GM12878 (cell line): Measurements from ENCODE around the gene HNRNPAB. TPM values are rescaled to one million over a fixed set of nuclear protein-coding genes. Genes with fewer than 3 reads are reported as not detected.

ENCODE experiments used
- CHD1 ChIP-seq: IDR thresholded peaks from 2 replicates; pipeline ENCODE4 v1.6.1; 2012; ENCODE audit warnings: low read depth, low read length, improper control_type of control experiment
- CUX1 ChIP-seq: IDR thresholded peaks from 2 replicates; pipeline ENCODE4 v1.6.1; 2012; ENCODE audit warnings: improper control_type of control experiment, low read depth, low read length; ENCODE audit not compliant: insufficient replicate concordance
- EGR1 ChIP-seq, 2 experiments: IDR thresholded peaks; 1 replicate in 1 of 2; 2 replicates in 1 of 2; pipeline ENCODE4 v1.6.1; 2011 to 2012; ENCODE audit warnings: low read depth in 2 of 2, low read length in 2 of 2, borderline replicate concordance in 1 of 2, mild to moderate bottlenecking in 1 of 2, moderate library complexity in 1 of 2
- ETV6 ChIP-seq, 2 experiments: fragments of 450-650 bp in 1 of 2; IDR thresholded peaks in 1 of 2; conservative IDR thresholded peaks in 1 of 2; 2 replicates each; pipeline ENCODE4 v1.6.1; 2014; ENCODE audit warnings: antibody characterized with exemption in 1 of 2, borderline replicate concordance in 1 of 2, low read depth in 1 of 2, mild to moderate bottlenecking in 1 of 2, moderate library complexity in 1 of 2
- EZH2 ChIP-seq: IDR thresholded peaks from 2 replicates; pipeline ENCODE4 v1.6.1; 2012; ENCODE audit warnings: low read depth, mild to moderate bottlenecking, control low read depth, inconsistent platforms, low read length, borderline replicate concordance; ENCODE audit not compliant: control insufficient read depth
- LARP7 ChIP-seq: fragments of 450-650 bp; IDR thresholded peaks from 2 replicates; pipeline ENCODE4 v1.6.1; 2017; ENCODE audit warnings: mild to moderate bottlenecking
- MEF2B ChIP-seq: fragments of 450-650 bp; IDR thresholded peaks from 2 replicates; pipeline ENCODE4 v1.6.1; 2018; ENCODE audit warnings: mild to moderate bottlenecking, moderate library complexity; ENCODE audit not compliant: partially characterized antibody, poor library complexity, severe bottlenecking
- MTA2 ChIP-seq: fragments of 450-650 bp; IDR thresholded peaks from 2 replicates; pipeline ENCODE4 v1.6.1; 2016; ENCODE audit warnings: low read depth, mild to moderate bottlenecking, moderate library complexity
- PKNOX1 ChIP-seq: fragments of 450-650 bp; IDR thresholded peaks from 2 replicates; pipeline ENCODE4 v1.6.1; 2016; ENCODE audit warnings: mild to moderate bottlenecking
- POU2F2 ChIP-seq: IDR thresholded peaks from 3 replicates; pipeline ENCODE4 v1.6.1; 2011; ENCODE audit warnings: low read depth, mild to moderate bottlenecking, low read length, borderline replicate concordance
- RAD21 ChIP-seq: IDR thresholded peaks from 2 replicates; pipeline ENCODE4 v1.6.1; 2011; ENCODE audit warnings: mild to moderate bottlenecking, low read depth, low read length, moderate library complexity; ENCODE audit not compliant: insufficient read depth
- RBBP5 ChIP-seq: fragments of 200-600 bp; sonication (generic); conservative IDR thresholded peaks from 2 replicates; pipeline ENCODE4 v1.6.1; 2016
- SP1 ChIP-seq: IDR thresholded peaks from one replicate; pipeline ENCODE4 v1.6.1; 2011; ENCODE audit warnings: low read depth, low read length
- TARDBP ChIP-seq: IDR thresholded peaks from 2 replicates; pipeline ENCODE4 v1.6.1; 2016; ENCODE audit warnings: borderline replicate concordance
- TCF7 ChIP-seq: IDR thresholded peaks from 2 replicates; pipeline ENCODE4 v1.6.1; 2014; ENCODE audit warnings: antibody characterized with exemption, borderline replicate concordance
- YY1 ChIP-seq: IDR thresholded peaks from 2 replicates; pipeline ENCODE4 v1.6.1; 2011; ENCODE audit warnings: low read depth, mild to moderate bottlenecking, low read length
- ZBTB4 ChIP-seq: fragments of 450-650 bp; formaldehyde crosslinking; IDR thresholded peaks from 2 replicates; pipeline ENCODE4 v1.4.0; 2022; ENCODE audit warnings: mild to moderate bottlenecking, moderate library complexity
- ZNF274 ChIP-seq: IDR thresholded peaks from one replicate; pipeline ENCODE4 v1.8.0; 2011; ENCODE audit not compliant: insufficient read length, insufficient read depth
- polyA plus RNA-seq, 11 experiments: library from polyadenylated mRNA; depleted of rRNA in 4 of 11; unstranded in 6 of 11; stranded (reverse) in 5 of 11; fragments of >200 nt; fragmentation: Nextera tagmentation in 4 of 11; fragmentation: Illumina TruSeq in 1 of 11; extraction: Ambion mirVana in 4 of 11; extraction: Trizol in 1 of 11; gene quantifications; 1 replicate in 1 of 11; 2 replicates in 10 of 11; pipeline versions ENCODE4 v1.2.1 to v1.2.3, GENCODE V29; 2011 to 2016; ENCODE audit warnings: inconsistent platforms in 2 of 11, missing spikeins in 2 of 11, low read depth in 1 of 11
- total RNA-seq, 4 experiments: library from RNA; depleted of rRNA in 3 of 4; stranded (reverse); fragments of >200 nt in 3 of 4; fragmentation: Illumina TruSeq in 1 of 4; extraction: Trizol in 1 of 4; gene quantifications; 2 replicates each; pipeline versions ENCODE4 v1.2.1 to v1.2.3, GENCODE V29; 2013 to 2021
- TF ChIP-seq, protein P1 (sequence below): IDR thresholded peaks from 2 replicates; pipeline ENCODE4 v1.6.1; 2012; ENCODE audit warnings: low read depth, low read length, improper control_type of control experiment

HNRNPAB gene
- total and polyA plus RNA-seq, 10 of the 15 experiments (the other 5 are each of a cell fraction or from before 2014, with no cell fraction given): 42.3 to 330 (median 230) TPM

- TF ChIP-seq, protein P1, sequence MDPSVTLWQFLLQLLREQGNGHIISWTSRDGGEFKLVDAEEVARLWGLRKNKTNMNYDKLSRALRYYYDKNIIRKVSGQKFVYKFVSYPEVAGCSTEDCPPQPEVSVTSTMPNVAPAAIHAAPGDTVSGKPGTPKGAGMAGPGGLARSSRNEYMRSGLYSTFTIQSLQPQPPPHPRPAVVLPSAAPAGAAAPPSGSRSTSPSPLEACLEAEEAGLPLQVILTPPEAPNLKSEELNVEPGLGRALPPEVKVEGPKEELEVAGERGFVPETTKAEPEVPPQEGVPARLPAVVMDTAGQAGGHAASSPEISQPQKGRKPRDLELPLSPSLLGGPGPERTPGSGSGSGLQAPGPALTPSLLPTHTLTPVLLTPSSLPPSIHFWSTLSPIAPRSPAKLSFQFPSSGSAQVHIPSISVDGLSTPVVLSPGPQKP: peak; percentile 43; the same call in 1 of the 2 replicates
- no peak for TF ChIP-seq RBBP5
- peak; percentile 32 to 82; a peak in 2 of 3 replicates for TF ChIP-seq EGR1 (IDR thresholded peaks at IDR 0.05; ENCODE audit: borderline replicate concordance in 1 of 2, low read depth in 2 of 2, low read length in 2 of 2)
- no peak for TF ChIP-seq SP1
- no peak for TF ChIP-seq TARDBP
- TF ChIP-seq ETV6 (conservative IDR thresholded peaks at IDR 0.05 in 1 of 2, IDR thresholded peaks at IDR 0.05 in 1 of 2; ENCODE audit: borderline replicate concordance in 1 of 2, low read depth in 1 of 2): no peak
- no peak for TF ChIP-seq TCF7
- TF ChIP-seq LARP7: peak; percentile 46; the same call in 1 of the 2 replicates
- TF ChIP-seq POU2F2: no peak; the same call in 2 of the 3 replicates
- TF ChIP-seq ZBTB4 (CRISPR knock-in tag): no peak
- TF ChIP-seq EZH2: no peak
- TF ChIP-seq RAD21: no peak
- no peak for TF ChIP-seq PKNOX1
- 0 out of 2 replicates have a peak, but pooled peaks have one; percentile 37 for TF ChIP-seq YY1
- no peak for TF ChIP-seq CUX1
- TF ChIP-seq ZNF274: no peak
- TF ChIP-seq MEF2B: peak; percentile 29
- TF ChIP-seq MTA2: no peak
- TF ChIP-seq CHD1: no peak
These were observed 28.0 kb downstream of the HNRNPAB start, which contains the start of gene PHYKPL (continued) for GRCh38 chr5:178232124-178232919.
